Stimulated activated CD4-positive, alpha-beta T cell treated with anti-CD3 and anti-CD28 coated beads, Interleukin-1b, Interleukin-23, amount 100 ng/mL, for 48 hours (primary cell): Measurements from ENCODE around the gene GNPDA1.
A peak's percentile ranks its signal among the peaks of the same experiment; 100 is the strongest.

Experiments
- DNase-seq: peaks from one replicate; pipeline ENCODE4 v3.0.0-alpha.2; 2020

Gene GNPDA1

GRCh38 chr5:142020122-142020659, 7.4 kb upstream of the GNPDA1 start:
- DNase-seq = no peak

- DNase-seq = no peak
Measured at GRCh38 chr5:142017832-142018427, 5.1 kb upstream of the GNPDA1 start.

- DNase-seq = peak; percentile 66
Measured at GRCh38 chr5:142016556-142016955, 3.7 kb upstream of the GNPDA1 start.

GRCh38 chr5:142015781-142016533, 3.1 kb upstream of the GNPDA1 start:
- peak; percentile 65 for DNase-seq

GRCh38 chr5:142014911-142015584, 2.2 kb upstream of the GNPDA1 start:
- DNase-seq = peak; percentile 65

- no peak for DNase-seq
Measured at GRCh38 chr5:142013734-142014521, 1.1 kb upstream of the GNPDA1 start.

- DNase-seq = peak; percentile 71
Measured at GRCh38 chr5:142012186-142012785, 541 bp downstream of the GNPDA1 start.

- peak; percentile 30 for DNase-seq
Measured at GRCh38 chr5:142011572-142012185, 1.1 kb downstream of the GNPDA1 start.

GRCh38 chr5:142009886-142010285, 2.9 kb downstream of the GNPDA1 start:
- DNase-seq = no peak

GRCh38 chr5:142008813-142009212, 4.0 kb downstream of the GNPDA1 start:
- no peak for DNase-seq

GRCh38 chr5:142007237-142007544, 5.6 kb downstream of the GNPDA1 start:
- no peak for DNase-seq

GRCh38 chr5:142006363-142007236, 6.2 kb downstream of the GNPDA1 start:
- peak; percentile 61 for DNase-seq

- DNase-seq = no peak
Measured at GRCh38 chr5:142003266-142003800, 9.5 kb downstream of the GNPDA1 start.

GRCh38 chr5:142000704-142001484, 11.9 kb downstream of the GNPDA1 start:
- no peak for DNase-seq

- DNase-seq = no peak
Measured at GRCh38 chr5:142000173-142000572, 12.7 kb downstream of the GNPDA1 start.

- no peak for DNase-seq
Measured at GRCh38 chr5:141997358-141997960, 15.4 kb downstream of the GNPDA1 start.

GRCh38 chr5:141995656-141996055, 17.2 kb downstream of the GNPDA1 start:
- no peak for DNase-seq

GRCh38 chr5:141994511-141995136, 18.2 kb downstream of the GNPDA1 start:
- no peak for DNase-seq

- DNase-seq = peak; percentile 67
Measured at GRCh38 chr5:141992349-141992963, 20.4 kb downstream of the GNPDA1 start.
